VCaP (cell line): Measurements from ENCODE around the gene MYH14.

Source experiments
- H3K27ac ChIP-seq: fragments of 450-650 bp; 2 replicates; pipeline ENCODE4 v1.5.1; 2017
- CTCF ChIP-seq: fragments of 450-650 bp; conservative IDR thresholded peaks from 2 replicates; pipeline ENCODE4 v1.5.1; 2017; ENCODE audit warnings: mild to moderate bottlenecking, moderate library complexity

Gene MYH14

GRCh38 chr19:50192463-50193211 is 10.8 kb upstream of the MYH14 start:
- TF ChIP-seq CTCF: no peak
- H3K27ac ChIP-seq: peak overlapping the region; percentile 61; the same call in 1 of the 2 replicates

- H3K27ac ChIP-seq: no peak overlapping the region
- TF ChIP-seq CTCF: no peak
Observed at GRCh38 chr19:50195224-50195623, 8.2 kb upstream of the MYH14 start.

- no peak for TF ChIP-seq CTCF
- no peak overlapping the region for H3K27ac ChIP-seq
Observed at GRCh38 chr19:50196322-50196932, 7.0 kb upstream of the MYH14 start.

GRCh38 chr19:50197348-50197747 is 6.1 kb upstream of the MYH14 start:
- H3K27ac ChIP-seq: no peak overlapping the region
- TF ChIP-seq CTCF: no peak

- TF ChIP-seq CTCF: peak; percentile 16; the same call in 1 of the 2 replicates
- peak overlapping the region; percentile 66 for H3K27ac ChIP-seq
Observed at GRCh38 chr19:50198431-50199258, 4.8 kb upstream of the MYH14 start.

GRCh38 chr19:50199259-50199555 is 4.2 kb upstream of the MYH14 start:
- H3K27ac ChIP-seq: peak overlapping the region; percentile 66
- TF ChIP-seq CTCF: no peak

GRCh38 chr19:50202386-50202785 is 1.0 kb upstream of the MYH14 start:
- no peak overlapping the region; the same call in 1 of the 2 replicates for H3K27ac ChIP-seq
- TF ChIP-seq CTCF: no peak
